HG03095 (cell line): ENCODE data around the gene LSM7.
A peak's percentile ranks its signal among the peaks of the same experiment; 100 is the strongest.

Source experiments
- ATAC-seq: cut with Tn5 transposase; IDR thresholded peaks from one replicate; pipeline ENCODE4 v1.9.1; 2021; ENCODE audit warnings: moderate library complexity; ENCODE audit not compliant: unreplicated experiment

LSM7 gene

DNA sequence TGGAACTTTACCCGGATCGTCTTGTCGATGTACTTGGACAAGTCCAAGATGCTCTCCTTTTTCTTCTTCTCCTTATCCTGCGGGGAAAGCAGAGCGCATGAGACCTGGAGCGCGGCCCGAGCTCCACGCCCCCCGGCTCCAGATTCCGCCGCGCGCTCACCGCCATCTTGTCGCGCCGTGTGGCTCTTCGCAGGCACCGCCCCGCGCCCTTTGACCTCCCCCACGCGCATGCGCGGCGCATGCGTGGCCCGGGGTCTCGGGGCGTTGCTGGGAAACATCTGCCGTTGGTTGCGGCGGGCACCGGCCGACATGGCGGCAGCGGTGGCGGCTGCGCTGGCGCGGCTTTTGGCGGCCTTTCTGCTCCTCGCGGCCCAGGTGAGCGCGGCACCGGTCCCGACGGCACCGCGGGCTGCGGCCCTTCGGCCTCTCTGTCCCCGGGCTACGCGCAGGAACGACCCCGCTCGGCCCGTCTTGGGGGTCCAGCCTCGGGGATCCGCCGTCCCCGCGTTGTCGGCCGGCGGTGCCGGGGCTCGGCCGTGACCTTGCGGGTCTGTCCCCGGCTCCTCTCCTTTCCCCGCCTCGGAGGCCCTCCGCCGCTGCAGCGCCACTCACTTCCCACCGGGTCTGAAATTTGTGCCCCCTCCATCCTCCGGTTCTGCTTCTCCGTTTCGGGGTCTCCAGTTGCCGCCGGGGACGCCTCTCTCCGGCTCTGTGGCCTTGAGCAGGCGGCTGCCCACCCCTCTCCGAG, at the start of gene LSM7, which contains the start of gene SPPL2B:
Gene LSM7, minus strand, starts transcription at position 186 of the 748 bp plus-strand sequence. Its CDS starts 20 bp downstream, at position 166.
Gene SPPL2B, plus strand, starts transcription at position 284 of the 748 bp plus-strand sequence. Its CDS starts 26 bp downstream, at position 310.
- ATAC-seq, result peak; percentile 34

DNA sequence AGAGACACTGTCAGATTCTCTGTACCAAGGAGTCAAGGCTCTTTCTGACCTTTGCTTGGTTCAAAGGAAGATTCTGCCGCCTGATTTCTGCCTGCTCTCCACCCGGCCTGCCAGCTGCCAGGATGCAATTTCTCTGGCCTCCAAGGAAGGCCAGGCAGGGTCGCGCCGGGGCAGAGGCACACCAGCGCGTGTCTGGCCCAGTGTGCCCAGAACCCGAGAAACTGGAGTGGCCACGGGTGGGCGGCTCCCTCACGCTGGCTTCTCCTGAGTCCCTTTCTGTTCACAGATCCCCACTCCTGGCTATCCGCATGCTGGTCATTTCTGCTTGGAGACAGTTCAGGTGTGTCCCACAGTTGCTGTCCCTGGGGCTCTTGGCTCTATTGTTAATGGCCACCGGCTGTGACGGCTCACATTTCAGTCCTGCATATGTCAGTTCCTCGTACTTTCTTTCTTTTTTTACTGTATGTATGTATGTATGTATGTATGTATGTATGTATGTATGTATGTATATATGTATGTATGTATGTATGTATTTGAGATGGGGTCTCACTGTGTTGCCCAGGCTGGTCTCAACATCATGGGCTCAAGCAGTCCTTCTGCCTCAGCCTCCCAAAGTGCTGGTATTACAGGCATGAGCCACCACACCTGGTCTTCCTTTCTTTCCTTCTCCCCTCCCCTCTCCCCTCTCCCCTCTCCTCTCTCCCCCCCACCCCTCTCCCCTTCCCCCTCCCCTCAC, 48.6 kb upstream of the LSM7 start:
- ATAC-seq, result no peak

DNA sequence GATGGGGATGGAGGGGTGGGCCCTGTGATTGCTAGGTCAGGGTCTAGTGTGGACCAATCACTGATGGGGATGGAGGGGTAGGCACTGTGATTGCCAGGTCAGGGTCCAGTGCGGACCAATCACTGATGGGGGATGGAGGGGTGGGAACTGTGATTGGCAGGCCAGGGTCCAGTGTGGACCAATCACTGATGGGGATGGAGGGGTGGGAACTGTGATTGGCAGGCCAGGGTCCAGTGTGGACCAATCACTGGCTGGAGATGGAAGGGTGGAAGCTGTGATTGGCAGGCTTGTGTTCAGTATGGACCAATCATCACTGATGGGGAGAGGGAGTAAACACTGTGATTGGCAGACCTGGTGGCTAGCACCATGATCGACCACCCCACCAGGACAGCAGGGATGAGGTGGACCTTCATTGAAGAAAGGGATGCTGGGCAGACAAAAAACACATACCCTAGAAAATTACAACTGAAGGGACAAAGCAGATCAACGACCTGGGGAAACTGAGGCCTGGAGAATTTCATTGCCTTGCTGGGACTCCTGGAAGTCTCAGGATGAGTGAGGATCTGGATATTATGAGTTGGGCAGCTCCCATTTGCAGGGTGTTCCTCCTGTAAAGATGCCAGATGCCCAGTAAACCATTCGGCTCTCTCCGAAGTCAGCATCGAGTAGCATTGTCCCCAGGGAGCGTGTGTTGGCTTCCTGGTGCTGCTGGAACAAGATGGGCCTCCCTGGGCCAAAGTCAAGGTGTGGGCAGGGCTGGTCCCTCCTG, 47.2 kb upstream of the LSM7 start:
- ATAC-seq, result no peak

DNA sequence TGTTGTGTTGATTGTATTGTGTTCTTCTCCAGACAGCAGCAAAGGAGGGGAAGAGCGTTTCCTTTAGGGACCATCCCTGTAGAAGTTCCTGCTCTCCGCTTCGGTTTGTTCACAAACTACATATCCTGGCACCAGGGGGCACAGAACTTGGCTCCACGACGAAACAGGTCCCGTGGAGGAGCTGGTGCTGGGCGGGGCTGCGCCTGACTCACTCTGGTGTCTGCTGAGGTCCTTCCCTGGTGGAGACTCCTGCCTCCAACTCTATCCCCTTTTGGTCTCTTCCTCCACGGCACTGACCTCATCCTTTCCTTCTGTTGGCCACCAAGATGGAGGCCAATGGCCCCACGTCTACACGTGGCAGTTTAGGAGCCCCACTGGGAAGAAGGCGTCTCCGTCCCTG, 46.4 kb upstream of the LSM7 start:
- no peak for ATAC-seq

DNA sequence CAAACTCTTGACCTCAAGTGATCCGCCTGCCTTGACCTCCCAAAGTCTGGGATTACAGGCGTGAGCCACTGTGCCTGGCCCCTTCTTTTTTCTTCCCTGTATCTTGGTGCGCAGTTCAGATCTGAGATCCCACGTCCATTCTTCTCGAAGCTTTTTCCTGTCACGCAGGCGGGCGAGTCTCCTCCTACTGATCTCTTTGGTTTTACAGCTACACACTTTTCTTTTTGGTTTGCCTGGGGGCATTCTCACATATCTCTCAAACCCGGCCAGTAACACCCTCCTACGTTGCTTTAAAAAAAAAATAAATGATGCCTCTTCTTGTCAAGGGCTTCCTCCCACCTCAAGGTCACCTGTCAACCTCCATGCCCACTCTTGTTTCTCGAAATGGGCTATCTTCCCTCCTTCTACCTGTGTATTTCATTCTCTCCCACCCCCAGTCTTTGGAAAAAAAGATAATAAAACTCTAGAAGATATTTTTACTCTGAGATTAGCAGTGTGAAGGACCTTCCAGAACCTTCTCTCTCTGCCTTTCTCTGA, 43.8 kb upstream of the LSM7 start:
- no peak for ATAC-seq

DNA sequence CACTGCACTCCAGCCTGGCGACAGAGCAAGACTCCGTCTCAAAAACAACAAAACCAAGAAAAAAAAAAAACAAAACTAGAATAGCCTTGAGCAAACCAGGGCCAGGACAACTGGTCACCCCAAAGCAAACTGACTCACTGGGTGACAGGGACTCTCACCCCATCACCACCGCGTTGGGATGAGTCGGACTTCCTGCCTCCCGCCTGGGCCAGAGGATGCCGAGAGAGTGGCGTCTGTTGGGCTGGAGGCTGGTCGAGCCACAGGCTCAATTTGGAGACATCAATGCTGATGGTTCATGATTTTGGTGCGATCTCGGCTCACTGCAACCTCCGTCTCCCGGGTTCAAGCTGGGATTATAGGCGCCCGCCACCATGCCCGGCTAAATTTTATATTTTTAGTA, 43.3 kb upstream of the LSM7 start:
- no peak for ATAC-seq

DNA sequence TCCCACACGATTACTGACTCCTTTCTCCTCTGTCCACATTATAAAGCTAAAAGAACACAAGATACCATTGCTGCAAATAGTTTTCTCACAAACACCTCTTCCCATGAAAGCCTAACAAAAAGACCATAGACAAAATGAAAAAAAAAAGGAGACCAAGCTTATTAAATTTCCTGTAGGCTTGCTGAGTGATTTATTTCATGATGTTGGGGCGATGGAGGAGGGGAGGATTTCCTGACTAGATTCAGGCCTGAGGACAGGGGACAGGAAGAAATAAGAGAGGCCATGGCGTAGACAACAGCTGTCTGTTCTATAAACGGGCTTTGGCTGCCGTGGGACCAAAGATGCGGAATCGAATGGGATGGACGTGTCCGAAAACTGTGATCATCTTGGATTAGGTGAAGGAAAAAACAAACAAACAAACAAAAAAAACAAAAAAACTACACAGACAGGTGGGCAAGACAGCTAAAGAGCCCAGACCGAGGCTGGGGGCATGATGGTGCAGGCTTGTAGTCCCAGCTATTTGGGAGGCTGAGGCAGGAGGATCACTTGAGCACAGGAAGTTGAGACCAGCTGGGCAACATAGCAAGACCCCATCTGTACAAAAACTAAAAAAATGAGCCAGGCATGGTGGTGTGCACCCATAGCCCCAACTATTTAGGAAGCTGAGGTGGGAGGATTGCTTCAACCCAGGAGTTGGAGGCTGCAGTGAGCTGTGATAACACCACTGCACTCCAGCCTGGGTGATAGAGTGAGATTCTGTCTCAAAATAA, 37.0 kb upstream of the LSM7 start:
- ATAC-seq, result no peak

DNA sequence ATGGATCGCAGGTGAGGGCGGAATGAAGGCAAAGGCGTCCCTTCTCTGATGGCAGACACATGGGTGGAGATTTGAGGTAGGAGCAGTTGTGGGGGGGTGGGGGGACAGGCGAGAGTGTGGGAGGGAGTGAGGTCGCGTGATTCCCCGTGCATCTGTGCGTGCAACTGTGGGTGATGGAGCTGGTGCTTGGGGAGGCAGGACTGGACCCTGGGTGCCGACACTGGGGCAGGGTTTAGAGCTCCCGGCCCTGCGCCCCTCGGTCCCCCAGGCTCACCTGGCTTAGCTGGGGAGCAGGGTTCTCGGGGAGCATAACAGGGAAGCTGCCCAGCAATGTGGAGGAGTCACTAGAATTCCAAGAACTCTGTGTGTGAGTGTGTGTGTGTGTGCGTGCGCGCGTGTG, 35.0 kb upstream of the LSM7 start:
- ATAC-seq, result no peak

DNA sequence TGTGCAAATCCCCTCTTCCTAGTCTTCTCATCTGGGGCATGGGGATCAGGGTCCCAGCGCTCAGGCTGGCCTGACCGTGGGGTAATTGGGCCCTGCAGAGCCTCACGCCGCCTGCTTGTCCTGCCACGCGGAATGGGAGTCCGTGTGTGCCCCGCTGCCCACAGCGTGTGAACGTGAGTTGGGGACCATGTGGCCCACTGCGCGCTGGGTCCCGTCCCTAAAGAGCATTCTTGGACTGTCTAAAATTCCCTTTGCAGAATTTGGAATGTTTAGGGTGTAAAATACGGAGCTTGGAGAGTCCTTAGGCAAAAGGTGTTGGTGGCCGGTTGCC, 34.5 kb upstream of the LSM7 start:
- ATAC-seq, result no peak

DNA sequence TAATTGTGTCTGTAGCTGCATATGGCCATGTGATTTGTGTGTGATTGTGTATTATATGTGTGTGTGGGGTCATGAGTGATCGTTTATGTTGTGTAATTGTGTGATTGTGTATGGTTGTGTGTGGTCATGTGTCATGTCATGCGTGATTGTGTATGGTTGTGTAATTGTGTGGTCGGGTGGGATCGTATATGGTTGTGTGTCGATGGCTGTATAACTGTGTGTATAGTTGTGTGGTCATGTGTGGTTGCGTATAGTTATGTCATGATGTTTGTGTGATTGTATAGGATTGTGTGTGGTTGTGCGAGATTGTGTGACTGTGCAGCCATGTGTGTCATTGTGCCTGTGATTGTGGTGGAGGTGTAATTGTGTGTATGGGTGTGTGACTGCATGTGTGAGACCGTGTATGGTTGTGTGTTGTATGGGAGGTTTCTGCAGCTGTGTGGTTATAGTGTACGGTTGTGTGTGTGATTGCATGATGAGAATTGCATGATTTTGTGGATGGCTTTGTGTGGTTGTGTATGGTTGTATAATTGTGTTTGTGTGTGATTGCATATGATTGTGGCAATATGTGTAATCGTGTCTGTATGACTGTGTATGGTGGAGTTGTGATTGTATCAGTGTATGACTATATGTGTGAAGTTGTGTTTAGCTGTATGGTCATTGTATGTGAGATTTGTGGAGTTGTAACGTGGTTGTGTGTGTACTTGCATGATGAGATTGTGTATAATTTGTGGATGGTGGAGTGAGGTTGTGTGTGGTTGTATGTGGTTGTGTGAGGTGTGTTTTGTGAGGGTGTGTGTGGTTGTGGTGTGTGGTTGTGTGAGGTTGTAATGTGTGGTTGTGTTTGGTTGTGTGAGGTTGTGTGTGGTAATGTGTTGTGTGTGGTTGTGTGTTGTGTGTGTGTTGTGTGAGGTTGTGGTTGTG, 33.9 kb upstream of the LSM7 start:
- no peak for ATAC-seq

DNA sequence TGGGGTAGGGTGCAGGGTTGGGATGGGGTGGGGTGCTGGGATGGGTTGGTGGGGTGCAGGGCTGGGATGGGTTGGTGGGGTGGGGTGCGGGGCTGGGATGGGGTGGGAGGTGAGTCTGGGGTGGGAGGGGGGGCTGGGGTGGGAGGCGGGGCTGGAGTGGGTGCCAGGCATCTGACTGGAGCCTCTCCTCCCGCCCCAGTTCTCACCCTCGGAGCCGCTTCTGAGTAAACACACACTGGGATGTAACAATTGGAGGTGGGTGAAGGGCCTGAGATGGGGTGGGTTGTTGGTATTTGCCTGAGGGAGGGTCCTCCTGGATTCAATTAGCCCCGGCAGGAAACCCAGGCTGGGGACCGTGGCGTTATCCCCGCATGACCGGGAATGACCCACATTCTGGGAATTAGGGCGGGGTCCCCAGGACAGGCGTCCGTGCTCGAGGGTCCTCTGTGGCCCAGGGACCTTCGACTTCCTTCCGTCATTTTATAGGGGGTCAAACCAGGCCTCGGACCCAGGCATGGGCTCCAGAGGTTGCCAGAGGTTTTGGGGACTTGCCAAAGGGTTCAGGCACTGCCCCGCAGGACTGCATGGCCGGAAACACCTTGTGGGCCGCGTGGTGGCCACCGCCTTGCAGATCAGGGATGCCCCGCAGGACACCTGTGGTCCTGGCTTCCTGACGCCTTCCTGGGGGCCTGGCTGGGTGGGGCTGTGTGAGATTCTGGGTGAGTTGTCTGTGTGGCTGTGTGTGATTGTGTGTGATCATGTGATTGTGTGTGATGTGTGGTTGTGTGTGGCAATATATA, 33.1 kb upstream of the LSM7 start:
- no peak for ATAC-seq

DNA sequence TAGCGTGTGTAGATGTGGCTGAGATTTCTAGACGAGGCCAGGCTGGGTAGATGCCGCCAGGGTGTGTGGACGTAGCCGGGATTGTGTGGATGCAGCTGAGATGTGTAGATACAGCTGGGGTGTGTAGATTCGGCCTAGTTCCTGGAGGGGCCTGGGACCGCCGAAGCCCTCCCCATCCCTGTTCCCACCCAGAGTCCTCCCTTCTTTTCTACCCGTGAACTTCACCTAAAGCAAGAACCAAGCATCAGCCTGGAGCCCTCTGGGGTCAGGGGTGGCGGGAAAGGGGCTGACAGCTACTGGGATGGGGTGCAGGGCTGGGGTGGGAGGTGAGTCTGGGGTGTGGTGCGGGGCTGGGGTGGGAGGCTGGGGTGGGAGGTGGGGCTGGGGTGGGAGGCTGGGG, 32.4 kb upstream of the LSM7 start:
- no peak for ATAC-seq

DNA sequence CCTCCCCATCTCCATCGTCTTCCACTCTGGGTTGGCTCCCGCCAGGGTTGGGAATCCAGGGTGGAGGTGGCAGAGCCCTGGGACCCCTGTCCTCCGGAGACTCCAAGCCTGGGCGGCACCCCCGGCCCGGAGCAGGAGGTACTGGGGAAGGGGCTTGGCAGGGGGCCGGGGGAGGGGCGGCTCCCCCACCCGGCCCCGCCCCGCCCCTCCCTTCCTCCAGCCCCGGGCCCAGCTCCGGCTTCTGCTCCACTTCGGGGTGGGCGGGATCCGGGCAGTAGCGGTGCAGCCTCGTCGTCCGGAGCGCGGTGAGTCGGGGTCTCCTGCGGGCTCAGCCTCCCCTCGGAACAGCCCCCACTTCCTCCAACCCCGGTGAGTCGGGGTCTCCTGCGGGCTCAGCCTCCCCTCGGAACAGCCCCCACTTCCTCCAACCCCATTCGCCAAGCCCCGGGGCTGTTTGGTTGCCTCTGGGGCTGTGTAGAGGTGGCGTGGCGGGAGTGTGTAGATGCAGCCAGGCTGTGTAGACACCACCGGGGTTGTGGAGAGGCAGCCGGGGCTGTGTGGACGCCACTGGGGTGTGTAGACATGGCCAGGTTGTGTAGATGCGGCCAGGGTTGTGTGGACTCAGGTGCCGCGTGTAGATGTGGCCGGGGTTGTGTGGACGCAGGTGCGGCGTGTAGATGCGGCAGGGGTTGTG, 31.8 kb upstream of the LSM7 start, which contains the start of gene TMPRSS9:
Gene TMPRSS9, plus strand, starts transcription at position 274 of the 694 bp plus-strand sequence. CDS start 29,521 bp downstream, outside the sequence.
- ATAC-seq, result no peak

DNA sequence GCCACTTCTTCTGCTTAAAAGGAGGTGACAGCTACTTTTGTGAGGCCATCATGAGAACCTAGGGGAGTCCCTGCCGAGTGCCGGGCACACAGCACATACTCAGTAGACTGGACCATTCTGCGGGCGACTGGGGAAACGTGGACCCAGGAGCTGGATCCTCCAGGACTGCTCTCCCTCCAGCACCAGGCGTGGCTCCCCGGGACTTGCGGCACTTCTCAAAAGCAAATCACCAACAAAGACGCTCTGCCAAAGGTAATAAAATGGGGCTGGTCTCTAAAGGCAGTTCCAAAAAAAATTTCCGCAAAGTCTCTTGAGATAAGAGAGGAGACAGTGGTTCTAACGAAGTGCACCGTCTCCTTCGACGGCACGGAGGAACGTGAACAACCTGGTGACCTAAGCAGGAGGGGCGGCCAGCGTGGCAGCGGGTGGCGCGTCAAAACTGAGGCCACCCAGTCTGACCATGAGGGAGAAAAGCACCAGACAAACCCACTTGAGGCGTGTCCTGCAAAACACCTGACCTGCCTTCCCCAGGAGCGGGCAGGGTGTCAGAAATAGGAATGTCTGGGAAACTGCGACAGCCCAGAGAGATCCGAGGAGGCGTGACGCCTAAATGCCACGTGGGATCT, 30.3 kb upstream of the LSM7 start:
- no peak for ATAC-seq

DNA sequence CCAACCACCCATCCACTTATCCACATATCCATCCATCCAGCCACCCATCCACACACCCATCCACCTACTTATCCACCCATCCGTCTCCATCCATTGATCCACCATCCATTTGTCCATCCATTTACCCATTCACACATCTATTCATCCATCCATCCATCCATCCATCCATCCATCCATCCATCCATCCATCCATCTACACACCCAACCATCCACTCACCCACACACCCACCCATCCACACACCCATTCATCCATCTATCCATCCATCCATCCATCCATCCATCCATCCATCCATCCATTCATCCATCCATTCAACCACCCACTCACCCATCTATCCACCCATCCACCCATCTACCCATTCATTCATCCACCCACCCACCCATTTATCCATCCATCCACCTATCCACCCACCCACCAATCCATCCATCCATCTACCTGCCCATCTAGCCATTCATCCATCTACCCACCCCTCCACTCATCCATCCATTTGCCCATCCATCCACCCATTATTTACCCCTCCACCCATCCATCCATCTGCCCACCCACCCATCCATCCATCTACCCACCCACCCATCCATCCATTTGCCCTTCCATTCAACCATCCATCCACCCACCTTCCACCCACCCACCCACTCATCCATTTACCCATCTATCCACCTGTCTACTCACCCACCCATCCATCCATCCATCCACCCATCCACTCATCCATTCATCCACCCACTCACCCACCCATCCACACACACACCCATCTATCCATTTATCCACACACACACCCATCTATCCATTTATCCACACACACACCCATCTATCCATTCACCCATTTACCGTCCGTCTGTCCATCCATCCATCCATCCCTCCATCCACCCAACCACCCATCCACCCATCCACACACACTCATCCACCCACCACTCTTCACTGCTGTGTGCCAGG, 29.2 kb upstream of the LSM7 start:
- ATAC-seq, result no peak

DNA sequence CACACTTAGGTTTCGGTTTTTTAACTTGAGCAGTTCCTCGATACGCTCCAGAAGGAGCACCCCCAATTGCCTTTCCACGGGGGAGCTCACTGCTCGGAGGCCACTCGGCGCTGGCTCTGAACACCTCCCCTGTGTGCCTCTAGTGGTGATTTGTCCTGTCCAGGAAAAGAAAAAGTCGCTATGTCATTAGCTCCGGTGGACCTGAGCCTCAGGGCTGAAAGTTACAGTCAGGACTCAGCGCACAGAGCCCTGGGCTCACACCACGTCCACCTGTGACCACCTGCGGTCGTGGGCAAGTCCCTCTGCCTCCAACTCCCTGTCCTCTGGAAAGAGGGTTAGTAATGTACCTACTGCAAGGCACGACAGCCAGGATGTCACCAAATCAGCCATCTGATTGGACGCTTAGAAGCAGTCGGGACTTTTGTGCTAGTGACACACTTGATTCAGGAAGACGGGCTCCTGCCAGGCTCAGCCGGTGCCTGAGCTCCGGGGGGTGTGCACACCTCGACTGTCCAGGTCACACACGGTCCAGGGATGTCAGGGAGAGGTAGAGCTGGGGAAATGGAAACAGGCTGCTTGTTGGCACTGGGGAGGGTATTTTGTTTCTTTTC, 27.8 kb upstream of the LSM7 start:
- no peak for ATAC-seq
